Measurements from ENCODE around the gene CDT1.
"Not testable (repeated sequence)": the region's sequence is repeated elsewhere in the genome, so short reads cannot be mapped to it uniquely, and the experiment has no call there.

Gene CDT1

GRCh38 chr16:88768071-88768783 lies 35.4 kb upstream of the CDT1 start:
- DNase-seq (ENCODE audit: low read depth in 2 of 2) = no peak

- no peak for DNase-seq (ENCODE audit: low read depth in 2 of 2)
These were observed 33.8 kb upstream of the CDT1 start for GRCh38 chr16:88769617-88770460.

- DNase-seq (ENCODE audit: low read depth in 2 of 2) = no peak
These were observed 32.9 kb upstream of the CDT1 start for GRCh38 chr16:88770461-88771293.

- DNase-seq (ENCODE audit: low read depth in 2 of 2) = no peak
These were observed 32.3 kb upstream of the CDT1 start for GRCh38 chr16:88771294-88771772.

- not testable (repeated sequence) for DNase-seq (ENCODE audit: low read depth in 2 of 2)
These were observed 31.8 kb upstream of the CDT1 start for GRCh38 chr16:88771781-88772180.

DNA sequence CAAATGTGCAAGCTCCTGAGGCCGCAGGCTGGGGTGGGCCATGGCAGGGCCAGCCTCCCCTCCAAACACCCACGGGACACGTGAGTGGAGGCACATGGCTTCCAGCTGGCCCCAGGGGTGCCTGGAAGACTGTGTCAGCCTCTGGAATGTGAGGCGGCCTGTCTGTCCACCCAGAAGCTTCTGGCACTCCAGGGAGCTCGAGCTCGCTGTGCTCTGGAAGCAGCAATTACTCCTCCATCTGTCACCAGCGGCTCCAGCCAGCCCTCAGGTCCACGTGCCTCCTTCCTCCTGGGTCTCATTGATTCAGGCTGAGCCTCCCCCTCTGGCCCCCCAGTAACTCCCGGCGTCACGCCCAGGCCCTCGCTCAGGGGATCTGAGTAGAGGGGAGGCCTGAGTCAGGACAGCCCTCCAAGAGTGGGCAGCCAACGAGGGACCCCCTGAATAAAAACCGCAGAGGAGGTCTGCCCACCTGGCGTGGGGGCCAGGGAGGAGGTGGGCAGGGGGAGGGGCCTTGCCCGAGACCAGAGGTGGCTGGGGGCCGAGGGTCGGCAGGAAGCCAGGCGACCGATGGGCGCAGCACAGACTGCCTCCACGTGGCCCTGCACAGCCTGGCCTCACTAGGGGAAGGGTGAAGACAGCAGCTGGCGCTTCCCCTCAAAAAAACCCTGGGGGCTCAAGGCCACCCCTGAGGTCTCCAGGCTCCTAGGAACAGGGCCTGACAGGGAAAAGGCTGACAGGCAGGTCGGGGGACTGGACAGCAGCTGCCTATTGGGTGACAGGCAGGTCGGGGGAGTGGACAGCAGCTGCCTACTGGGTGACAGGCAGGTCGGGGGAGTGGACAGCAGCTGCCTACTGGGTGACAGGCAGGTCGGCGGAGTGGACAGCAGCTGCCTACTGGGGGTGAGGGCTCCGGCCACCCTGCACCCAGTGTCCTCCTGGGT lies 30.4 kb upstream of the CDT1 start:
- no peak for DNase-seq (ENCODE audit: low read depth in 2 of 2)

DNA sequence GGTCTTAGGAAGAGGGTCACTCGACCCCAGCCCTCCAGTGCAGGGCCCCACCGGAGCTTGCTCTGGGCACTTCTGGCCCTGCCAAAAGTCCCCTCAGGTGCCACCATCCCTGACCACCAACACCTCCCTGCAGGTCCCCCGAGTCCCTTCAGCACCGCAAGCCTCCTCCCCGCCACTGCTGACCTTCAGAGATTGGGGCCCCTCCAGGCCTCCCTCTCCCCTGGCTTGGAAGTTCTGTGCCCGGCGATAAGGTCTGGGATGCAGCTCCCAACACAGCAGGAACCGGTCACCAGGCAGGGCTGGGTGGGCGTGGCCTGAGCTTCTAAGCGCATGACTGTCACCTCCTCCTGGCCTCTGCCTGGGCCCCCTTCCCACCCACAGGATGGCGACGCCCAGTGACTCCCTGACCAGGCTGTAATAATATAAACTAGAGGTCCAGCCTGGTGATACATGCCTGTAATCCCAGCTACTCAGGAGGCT lies 29.7 kb upstream of the CDT1 start:
- DNase-seq (ENCODE audit: low read depth in 2 of 2) = no peak

- DNase-seq (ENCODE audit: low read depth in 2 of 2) = no peak
These were observed 28.8 kb upstream of the CDT1 start for GRCh38 chr16:88774544-88775393.

DNA sequence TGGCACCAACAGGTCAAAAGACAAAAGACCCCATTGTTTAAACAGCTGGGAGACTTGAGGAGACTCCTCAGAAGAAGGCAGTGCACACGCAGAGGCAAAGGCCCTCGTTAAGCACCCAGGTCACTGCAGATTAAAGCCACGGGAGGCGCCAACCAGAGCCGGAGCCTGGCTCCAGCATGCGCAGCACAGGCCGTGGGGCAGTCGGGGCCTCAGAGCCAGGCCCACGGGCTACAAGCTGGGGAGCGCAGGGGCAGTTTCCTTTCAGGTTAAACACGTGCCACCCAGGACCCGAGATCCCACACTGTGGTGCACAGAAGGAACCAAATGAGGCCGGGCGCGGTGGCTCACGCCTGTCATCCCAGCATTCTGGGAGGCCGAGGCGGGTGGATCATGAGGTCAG lies 27.8 kb upstream of the CDT1 start:
- DNase-seq (ENCODE audit: low read depth in 2 of 2) = no peak

DNA sequence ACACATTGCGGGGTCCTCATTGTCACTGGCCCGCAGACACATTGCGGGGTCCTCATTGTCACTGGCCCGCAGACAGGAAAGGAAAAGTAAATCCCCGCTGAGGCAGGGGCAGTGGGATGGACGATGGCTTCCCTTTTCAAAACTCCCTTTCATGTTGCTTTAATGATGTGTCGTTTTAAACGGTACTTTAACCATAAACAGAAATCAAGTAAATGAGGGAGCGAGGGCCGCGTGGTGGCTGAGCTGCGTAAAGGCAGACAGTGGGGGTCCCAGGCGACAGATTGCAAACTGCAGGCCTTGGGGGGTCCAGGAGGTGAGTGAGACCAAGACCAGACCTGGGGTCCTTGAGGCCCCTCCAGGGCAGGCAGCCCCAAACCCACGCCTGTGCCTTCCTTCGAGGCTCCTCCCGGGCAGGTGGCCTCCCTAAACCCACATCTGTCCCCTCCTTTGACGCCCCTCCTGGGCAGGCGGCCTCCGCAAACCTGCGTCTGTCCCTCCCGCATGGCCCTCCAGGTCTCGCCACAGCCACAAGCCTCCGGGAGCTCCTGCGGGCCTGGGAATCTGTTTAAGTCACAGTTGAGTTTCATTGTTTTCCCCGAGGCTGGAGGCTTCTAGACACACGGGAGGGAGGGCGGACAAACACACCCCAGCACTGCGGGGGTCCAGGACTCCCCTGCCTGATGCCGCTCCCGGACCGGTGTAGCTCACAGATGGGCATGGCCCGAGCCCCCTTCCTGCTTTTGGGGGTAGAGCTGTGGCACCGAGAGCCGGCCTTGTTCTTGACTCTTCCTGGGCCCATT lies 25.9 kb upstream of the CDT1 start:
- no peak for DNase-seq (ENCODE audit: low read depth in 2 of 2)

DNA sequence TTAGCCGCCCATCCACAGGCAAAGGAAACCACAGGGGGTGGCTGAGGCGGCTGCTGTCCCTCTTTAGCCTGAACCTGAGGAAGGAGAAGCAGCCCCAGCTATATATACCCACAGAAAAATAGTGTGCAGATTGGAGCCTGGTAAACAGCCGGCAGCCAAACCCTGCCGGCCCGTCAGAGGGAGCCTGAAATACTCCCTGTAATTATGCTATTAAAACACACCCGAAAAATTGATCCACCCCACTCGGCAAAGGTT lies 25.4 kb upstream of the CDT1 start:
- no peak for DNase-seq (ENCODE audit: low read depth in 2 of 2)

DNA sequence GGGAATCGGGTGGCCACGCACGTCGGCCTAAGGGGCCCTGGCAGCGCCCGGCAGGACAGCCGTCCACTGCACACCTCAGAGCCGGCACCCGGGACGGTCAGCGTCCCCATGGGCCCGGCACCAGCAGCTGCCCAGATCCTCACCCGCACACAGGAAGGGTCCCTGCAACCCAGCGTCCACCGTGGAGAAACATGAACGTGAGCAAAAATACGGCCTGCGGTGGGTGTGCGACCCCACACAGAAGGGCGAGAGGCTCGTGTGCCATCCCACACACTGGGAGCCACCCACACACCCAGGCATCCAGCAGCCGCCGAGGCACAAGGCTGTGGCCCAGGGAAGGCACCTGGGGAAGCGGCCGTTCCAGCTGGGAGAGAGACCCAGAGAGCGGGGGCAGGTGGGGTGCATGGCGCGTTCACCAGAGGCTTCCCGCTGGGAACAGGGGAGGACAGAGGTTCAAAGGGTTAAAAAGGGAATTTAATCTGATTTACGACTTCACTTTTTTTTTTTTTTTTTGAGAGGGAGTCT lies 25.0 kb upstream of the CDT1 start:
- no peak for DNase-seq (ENCODE audit: low read depth in 2 of 2)

GRCh38 chr16:88779406-88780141 lies 24.0 kb upstream of the CDT1 start:
- DNase-seq (ENCODE audit: low read depth in 2 of 2) = no peak

DNA sequence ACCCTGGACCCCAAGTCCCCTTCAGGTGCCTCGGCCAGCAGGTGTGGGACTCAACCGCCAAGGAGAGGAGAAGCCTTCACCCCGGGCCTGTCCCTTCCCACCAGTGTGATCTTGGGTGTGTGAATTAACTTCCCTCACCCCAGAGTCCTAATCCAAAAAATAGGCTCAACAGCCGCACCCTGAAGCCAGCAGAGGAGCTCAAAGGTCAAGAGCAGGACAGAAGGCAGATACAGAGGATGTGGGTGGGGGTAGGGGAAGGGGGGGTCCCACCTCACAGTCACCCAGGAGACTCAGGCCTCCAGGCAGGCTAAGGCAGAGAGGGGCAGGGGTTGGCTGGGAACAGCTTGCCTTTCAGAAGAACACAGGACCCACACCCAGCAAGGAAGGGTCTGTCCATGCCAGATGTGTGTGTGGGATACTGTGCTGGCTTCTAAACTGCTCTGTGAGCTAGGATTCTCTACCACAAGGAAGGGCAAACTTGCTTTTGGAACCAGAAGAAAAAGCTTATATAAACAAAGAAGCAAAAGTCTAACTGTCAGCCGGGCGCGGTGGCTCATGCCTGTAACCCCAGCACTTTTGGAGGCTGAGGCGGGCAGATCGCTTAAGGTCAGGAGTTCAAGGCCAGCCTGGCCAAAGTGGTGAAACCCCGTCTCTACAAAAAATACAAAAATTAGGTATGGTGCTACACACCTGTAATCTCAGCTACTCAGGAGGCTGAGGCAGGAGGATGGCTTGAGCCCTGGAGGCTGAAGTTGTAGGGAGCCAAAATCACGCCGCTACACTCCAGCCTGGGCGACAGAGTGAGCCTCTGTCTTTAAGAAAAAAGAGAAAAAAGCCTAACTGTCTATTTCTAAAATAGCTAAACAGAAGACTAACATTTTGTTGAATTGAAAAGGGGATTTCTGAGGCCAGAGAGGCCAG lies 23.2 kb upstream of the CDT1 start:
- DNase-seq (ENCODE audit: low read depth in 2 of 2) = no peak

GRCh38 chr16:88781140-88782077 lies 22.2 kb upstream of the CDT1 start:
- peak in 1 of 2 donors; percentile 65 for DNase-seq (ENCODE audit: low read depth in 2 of 2)

All from activated CD8-positive, alpha-beta memory T cell treated with anti-CD3 and anti-CD28 coated beads for 4 hours (primary cell).